Tibial nerve (tissue), 4 donors: ENCODE data around the gene TESMIN.

ENCODE experiments used
- EP300 ChIP-seq, 2 donors: sonication (generic); formaldehyde crosslinking; IDR thresholded peaks; one replicate each; pipeline ENCODE4 v1.6.1; 2017; ENCODE audit warnings: antibody characterized with exemption in 2 of 2, mild to moderate bottlenecking in 1 of 2
- POLR2A ChIP-seq, 2 donors: fragments of 450-650 bp; IDR thresholded peaks; one replicate each; pipeline ENCODE4 v1.6.1; 2017; ENCODE audit warnings: antibody characterized with exemption in 2 of 2, mild to moderate bottlenecking in 2 of 2, moderate library complexity in 2 of 2
- TF ChIP-seq, protein P1 (sequence below), 5 experiments: fragments of 200-600 bp in 3 of 5; fragments of 450-650 bp in 2 of 5; sonication (generic) in 3 of 5; IDR thresholded peaks; one replicate each; pipeline ENCODE4 v1.5.1; 2016 to 2019; ENCODE audit warnings: antibody characterized with exemption in 5 of 5, mild to moderate bottlenecking in 3 of 5, moderate library complexity in 2 of 5

DNA sequence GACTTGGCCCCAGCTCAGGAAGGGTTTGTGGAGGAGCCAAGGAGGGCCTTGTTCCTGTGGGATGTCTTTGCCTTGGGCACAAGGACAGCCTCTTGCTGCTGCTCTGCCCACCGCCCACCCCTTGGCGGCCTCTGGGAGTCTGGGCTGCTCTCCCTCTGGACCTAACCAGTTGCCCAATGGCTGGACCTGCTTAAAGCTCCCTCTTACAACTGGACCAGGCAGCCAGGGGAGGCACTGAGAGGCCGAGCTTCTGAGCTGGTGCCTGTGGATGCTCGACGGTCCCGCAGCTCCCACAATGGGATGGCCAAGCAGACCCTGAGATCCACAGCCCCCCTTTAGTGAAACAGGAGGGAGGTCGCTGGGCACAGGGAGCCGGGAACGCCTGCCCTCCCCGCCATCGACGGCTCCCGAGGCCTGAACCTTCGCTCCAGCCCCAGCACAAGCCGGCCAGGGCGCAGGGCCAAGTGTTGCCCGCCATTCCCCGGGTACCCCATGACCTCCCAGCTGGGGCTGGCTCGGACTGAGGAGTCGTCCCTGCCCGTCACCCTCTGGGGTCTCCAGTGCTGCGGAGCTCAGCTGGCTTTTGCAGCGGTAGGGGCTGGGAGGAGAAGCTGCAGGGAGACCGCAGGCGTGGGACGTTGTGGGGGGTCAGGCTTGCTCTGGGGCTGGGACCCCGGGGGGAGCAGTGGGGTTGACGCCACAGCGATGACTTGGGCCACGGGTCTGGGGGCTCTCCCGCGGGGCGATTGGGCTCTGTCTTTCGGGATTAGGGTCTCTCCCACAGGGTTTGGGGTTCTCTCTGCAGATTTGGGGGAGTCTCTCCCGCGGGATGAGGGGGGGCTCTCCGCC, 67.6 kb downstream of the TESMIN start:
- TF ChIP-seq, protein P1, sequence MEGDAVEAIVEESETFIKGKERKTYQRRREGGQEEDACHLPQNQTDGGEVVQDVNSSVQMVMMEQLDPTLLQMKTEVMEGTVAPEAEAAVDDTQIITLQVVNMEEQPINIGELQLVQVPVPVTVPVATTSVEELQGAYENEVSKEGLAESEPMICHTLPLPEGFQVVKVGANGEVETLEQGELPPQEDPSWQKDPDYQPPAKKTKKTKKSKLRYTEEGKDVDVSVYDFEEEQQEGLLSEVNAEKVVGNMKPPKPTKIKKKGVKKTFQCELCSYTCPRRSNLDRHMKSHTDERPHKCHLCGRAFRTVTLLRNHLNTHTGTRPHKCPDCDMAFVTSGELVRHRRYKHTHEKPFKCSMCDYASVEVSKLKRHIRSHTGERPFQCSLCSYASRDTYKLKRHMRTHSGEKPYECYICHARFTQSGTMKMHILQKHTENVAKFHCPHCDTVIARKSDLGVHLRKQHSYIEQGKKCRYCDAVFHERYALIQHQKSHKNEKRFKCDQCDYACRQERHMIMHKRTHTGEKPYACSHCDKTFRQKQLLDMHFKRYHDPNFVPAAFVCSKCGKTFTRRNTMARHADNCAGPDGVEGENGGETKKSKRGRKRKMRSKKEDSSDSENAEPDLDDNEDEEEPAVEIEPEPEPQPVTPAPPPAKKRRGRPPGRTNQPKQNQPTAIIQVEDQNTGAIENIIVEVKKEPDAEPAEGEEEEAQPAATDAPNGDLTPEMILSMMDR (IDR thresholded peaks at IDR 0.05), result no peak
- no peak for TF ChIP-seq EP300 (IDR thresholded peaks at IDR 0.05)
- TF ChIP-seq POLR2A (IDR thresholded peaks at IDR 0.05), result no peak
